Peyer's patch (tissue), 4 donors: ENCODE measurements around the gene CECR2.

ENCODE experiments used
- POLR2A ChIP-seq, 2 donors: fragments of 450-650 bp; IDR thresholded peaks; one replicate each; pipeline ENCODE4 v1.5.1; 2017; ENCODE audit warnings: antibody characterized with exemption in 2 of 2, mild to moderate bottlenecking in 2 of 2, moderate library complexity in 2 of 2
- TF ChIP-seq, protein P1 (sequence below), 6 experiments: fragments of 450-650 bp in 4 of 6; fragments of 200-600 bp in 2 of 6; sonication (generic) in 1 of 6; IDR thresholded peaks; one replicate each; pipeline ENCODE4 v1.5.1; 2017 to 2019; ENCODE audit warnings: antibody characterized with exemption in 6 of 6, mild to moderate bottlenecking in 3 of 6, moderate library complexity in 1 of 6

GRCh38 chr22:17359501-17359900, 9.8 kb upstream of the CECR2 start:
- TF ChIP-seq, protein P1, sequence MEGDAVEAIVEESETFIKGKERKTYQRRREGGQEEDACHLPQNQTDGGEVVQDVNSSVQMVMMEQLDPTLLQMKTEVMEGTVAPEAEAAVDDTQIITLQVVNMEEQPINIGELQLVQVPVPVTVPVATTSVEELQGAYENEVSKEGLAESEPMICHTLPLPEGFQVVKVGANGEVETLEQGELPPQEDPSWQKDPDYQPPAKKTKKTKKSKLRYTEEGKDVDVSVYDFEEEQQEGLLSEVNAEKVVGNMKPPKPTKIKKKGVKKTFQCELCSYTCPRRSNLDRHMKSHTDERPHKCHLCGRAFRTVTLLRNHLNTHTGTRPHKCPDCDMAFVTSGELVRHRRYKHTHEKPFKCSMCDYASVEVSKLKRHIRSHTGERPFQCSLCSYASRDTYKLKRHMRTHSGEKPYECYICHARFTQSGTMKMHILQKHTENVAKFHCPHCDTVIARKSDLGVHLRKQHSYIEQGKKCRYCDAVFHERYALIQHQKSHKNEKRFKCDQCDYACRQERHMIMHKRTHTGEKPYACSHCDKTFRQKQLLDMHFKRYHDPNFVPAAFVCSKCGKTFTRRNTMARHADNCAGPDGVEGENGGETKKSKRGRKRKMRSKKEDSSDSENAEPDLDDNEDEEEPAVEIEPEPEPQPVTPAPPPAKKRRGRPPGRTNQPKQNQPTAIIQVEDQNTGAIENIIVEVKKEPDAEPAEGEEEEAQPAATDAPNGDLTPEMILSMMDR (IDR thresholded peaks at IDR 0.05) = no peak
- TF ChIP-seq POLR2A (IDR thresholded peaks at IDR 0.05) = no peak
